NB4 (cell line): ENCODE data around the gene UROC1.

Source experiments
- DNase-seq: peaks from one replicate; pipeline ENCODE4 v3.0.0; 2010; ENCODE audit warnings: low read depth
- H3K4me3 ChIP-seq: one replicate; pipeline ENCODE4 v1.5.1; 2011; ENCODE audit warnings: mild to moderate bottlenecking, low read depth, low read length, moderate library complexity
- MYC ChIP-seq: IDR thresholded peaks from 2 replicates; pipeline ENCODE4 v1.6.1; 2011; ENCODE audit warnings: low read depth, low read length
- POLR2A ChIP-seq: IDR thresholded peaks from 2 replicates; pipeline ENCODE4 v1.6.1; 2011; ENCODE audit warnings: mild to moderate bottlenecking; ENCODE audit not compliant: insufficient read length; ENCODE audit errors: extremely low read depth
- TF ChIP-seq, protein P1 (sequence below): IDR thresholded peaks from one replicate; pipeline ENCODE4 v1.5.1; 2012; ENCODE audit warnings: low read depth, low read length
- TF ChIP-seq, protein P2 (sequence below): IDR thresholded peaks from 2 replicates; pipeline ENCODE4 v1.6.1; 2011; ENCODE audit warnings: low read depth, low read length

UROC1 gene

DNA sequence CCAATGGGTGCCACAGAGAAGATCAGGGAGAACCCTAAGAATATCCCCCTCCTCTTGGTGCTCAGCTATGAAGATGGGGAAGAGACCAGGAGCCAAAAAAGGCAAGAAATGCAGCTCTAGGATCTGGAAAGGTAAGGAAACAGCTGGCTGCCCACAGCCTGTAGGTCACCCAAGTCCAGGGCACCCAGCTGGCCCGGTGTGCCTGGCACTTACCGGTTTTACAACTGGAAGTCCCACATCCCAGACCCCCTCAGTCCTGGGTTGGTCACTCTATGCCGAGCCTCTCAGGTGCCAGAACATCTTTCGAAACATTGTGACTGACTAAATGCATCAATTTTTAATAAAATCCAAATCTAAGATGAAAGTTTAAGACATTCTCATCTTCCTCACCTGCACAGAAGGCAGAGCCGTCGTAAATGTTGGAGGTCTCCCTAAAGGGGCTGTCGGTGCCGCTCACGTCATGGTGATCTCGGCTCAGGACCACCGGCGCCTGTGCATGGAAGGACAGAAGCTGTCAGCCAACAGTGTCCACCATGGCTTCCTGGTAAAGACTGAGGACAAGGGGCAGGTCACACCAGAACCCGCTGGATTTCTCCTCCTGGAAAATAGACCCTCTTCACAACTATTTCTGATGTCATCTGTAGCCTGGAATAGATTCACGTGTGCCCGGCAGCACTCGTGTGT is 28.5 kb downstream of the UROC1 start:
- DNase-seq: no peak
- no peak overlapping the region for H3K4me3 ChIP-seq
- TF ChIP-seq, protein P1, sequence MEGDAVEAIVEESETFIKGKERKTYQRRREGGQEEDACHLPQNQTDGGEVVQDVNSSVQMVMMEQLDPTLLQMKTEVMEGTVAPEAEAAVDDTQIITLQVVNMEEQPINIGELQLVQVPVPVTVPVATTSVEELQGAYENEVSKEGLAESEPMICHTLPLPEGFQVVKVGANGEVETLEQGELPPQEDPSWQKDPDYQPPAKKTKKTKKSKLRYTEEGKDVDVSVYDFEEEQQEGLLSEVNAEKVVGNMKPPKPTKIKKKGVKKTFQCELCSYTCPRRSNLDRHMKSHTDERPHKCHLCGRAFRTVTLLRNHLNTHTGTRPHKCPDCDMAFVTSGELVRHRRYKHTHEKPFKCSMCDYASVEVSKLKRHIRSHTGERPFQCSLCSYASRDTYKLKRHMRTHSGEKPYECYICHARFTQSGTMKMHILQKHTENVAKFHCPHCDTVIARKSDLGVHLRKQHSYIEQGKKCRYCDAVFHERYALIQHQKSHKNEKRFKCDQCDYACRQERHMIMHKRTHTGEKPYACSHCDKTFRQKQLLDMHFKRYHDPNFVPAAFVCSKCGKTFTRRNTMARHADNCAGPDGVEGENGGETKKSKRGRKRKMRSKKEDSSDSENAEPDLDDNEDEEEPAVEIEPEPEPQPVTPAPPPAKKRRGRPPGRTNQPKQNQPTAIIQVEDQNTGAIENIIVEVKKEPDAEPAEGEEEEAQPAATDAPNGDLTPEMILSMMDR: no peak

DNA sequence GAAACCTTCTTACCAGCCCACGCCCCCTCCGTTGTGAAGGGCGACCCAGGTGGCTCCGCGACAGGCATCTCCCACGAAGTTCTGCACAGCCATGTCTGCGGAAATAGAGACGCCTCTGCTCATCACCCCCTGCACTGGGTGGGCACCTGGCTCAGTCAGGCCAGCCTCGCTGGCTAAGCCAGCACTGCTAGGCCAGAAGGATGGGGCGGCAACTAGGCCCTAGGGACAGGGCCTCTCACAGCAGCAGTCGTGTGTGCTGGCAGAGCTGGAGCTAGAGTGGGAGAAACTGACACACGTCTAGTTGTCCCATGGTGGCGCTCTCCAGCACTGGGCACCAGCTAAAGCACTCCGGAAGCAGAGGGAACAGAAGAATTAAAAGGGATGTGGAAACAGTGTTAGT is 29.4 kb downstream of the UROC1 start:
- H3K4me3 ChIP-seq: peak overlapping the region; percentile 71
- TF ChIP-seq, protein P1: peak; percentile 61
- TF ChIP-seq MYC (peak; percentile 83; the same call in 1 of the 2 replicates), POLR2A (peak; percentile 71)
- TF ChIP-seq, protein P2, sequence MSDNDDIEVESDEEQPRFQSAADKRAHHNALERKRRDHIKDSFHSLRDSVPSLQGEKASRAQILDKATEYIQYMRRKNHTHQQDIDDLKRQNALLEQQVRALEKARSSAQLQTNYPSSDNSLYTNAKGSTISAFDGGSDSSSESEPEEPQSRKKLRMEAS: peak; percentile 75
- DNase-seq: peak; percentile 95

DNA sequence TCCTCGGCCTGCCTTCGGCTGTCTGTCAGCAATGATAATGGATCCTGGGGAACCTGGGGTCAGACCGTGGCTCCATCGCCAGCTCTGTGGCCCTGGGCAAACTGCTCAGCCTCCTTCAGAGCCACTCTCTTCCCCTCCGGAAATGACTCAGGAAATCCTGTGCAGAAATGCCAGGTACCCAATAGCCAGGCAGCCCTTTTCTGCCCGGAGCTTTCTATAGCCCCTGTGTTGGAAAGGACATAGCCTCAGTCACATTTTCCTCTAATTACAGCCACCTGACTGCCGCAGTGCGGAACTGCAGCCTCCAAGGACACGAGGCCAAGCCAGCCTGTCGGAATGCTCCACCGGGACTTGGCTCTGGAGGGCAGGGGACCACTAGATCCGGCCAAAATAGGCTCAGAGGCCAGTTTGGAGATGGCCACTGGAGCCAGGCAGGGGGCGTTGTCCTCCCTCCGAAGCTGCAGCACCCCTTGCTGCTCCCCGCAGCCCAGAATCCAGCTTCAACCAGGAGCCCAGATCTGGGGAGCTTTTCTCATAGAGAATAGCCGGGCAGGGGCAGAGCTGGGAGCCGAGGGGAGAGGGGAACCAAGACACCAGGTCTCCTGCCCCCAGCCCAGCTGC is 30.3 kb downstream of the UROC1 start:
- DNase-seq: peak; percentile 85
- TF ChIP-seq POLR2A (peak; percentile 37), MYC (peak; percentile 86; the same call in 1 of the 2 replicates)
- TF ChIP-seq, protein P1: peak; percentile 22
- TF ChIP-seq, protein P2: peak; percentile 81
- peak overlapping the region; percentile 71 for H3K4me3 ChIP-seq

DNA sequence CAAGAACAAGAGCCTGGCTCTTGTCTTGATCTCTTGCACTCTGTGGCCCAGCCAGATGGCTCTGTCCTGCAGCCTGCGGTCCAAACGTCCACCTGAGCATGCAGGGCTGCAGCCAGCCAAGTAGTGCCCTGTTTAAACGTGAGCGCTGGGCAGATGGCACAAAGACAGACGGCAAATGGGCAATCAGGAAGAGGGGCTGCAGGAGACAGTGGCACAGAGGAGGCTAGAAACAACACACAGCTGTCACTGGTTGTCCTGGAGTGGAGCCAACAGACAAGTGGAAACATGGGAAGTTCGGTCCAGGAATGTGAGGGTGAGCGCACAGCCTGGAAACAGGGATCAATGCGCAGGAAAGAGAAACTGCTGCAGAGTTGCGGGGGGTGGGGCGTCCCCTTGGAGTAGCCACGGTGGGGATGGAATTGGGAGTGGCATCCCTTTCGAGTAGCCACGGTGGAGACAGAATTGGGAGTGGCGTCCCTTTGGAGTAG is 31.2 kb downstream of the UROC1 start:
- DNase-seq: no peak
- TF ChIP-seq, protein P1: no peak
- no peak for TF ChIP-seq POLR2A
- TF ChIP-seq MYC: no peak
- TF ChIP-seq, protein P2: no peak
- H3K4me3 ChIP-seq: peak overlapping the region; percentile 71

DNA sequence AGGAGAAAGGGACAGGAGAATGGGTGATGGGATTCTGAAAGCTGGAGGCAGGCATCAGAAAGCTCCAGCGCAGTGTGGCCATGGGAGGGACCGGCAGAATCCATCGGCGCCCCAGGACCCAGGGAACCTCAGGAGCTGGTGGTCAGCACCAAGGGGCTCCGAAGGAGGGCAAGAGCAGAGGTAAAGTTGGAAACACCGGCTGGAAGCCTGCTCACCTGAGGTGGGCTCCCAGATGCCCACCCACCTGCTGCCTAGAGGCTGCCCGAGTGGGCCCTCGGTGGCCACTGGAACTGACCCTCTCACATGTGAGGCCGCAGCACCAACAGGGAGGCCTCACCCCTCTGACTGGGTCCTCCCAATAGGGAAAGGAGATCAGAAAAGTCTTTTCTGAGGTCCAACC is 31.6 kb downstream of the UROC1 start:
- no peak overlapping the region for H3K4me3 ChIP-seq
- no peak for TF ChIP-seq MYC
- no peak for DNase-seq

DNA sequence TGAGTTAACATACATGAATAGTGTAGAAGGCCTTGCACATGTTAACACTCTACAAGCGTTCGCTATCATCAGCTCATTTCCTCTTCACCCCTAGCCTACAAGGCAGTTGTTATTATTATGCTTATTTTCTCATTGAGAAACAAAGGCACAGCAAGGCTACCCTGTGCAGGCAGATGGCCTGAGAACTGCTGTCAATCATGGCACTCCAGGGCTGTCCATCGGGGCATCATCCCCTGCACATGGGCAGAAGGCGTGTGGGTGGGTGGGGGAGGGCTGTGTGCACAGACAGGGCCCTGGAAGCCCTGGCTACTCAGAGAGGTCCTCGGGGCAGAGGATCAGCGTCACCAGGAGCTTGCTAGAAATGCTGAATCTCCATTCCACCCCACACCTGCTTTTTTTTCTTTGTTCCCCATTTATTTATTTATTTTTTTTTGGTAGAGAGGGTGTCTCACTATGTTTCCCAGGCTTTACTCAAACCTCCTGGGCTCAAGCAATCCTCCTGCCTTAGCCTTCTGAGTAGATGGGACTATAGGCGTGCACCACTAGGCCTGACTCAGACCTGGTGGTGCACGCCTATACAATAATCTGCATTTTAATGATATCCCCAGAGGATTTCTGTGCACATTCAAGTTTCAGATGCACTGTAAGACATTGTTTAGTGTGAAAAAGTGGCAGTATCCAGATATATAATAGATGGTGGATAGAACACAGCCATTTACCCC is 32.2 kb downstream of the UROC1 start:
- TF ChIP-seq, protein P2: no peak
- TF ChIP-seq MYC (no peak), POLR2A (no peak)
- TF ChIP-seq, protein P1: no peak
- DNase-seq: no peak
- no peak overlapping the region for H3K4me3 ChIP-seq
